Astrocyte (in vitro differentiated cells and primary cell): ENCODE results near the gene FGF10. TPM values are rescaled to one million over a fixed set of nuclear protein-coding genes. Genes with fewer than 3 reads are reported as not detected.

Experiments used
- DNase-seq: peaks from one replicate; pipeline ENCODE4 v3.0.0-alpha.2; 2010; ENCODE audit warnings: low read depth
- FAIRE-seq: peaks from 2 replicates; lab custom pipeline; 2011; peaks lifted over from hg19 to GRCh38; lab: Jason Lieb, UNC
- H2AFZ ChIP-seq: 2 replicates; pipeline ENCODE4 v1.6.0; 2012; ENCODE audit warnings: low read depth, low read length, inconsistent platforms
- H3K27ac ChIP-seq: 2 replicates; pipeline ENCODE4 v1.5.1; 2011; ENCODE audit warnings: low read depth, low read length, inconsistent platforms
- H3K27me3 ChIP-seq: 2 replicates; pipeline ENCODE4 v1.6.0; 2011; ENCODE audit warnings: low read length, inconsistent platforms; ENCODE audit not compliant: insufficient read depth
- H3K36me3 ChIP-seq: 2 replicates; pipeline ENCODE4 v1.5.1; 2011; ENCODE audit warnings: low read length, inconsistent platforms; ENCODE audit not compliant: insufficient read depth
- H3K4me1 ChIP-seq: 2 replicates; pipeline ENCODE4 v1.5.1; 2011; ENCODE audit warnings: low read length, inconsistent platforms; ENCODE audit not compliant: insufficient read depth
- H3K4me2 ChIP-seq: 2 replicates; pipeline ENCODE4 v1.6.0; 2012; ENCODE audit warnings: low read length, inconsistent platforms
- H3K4me3 ChIP-seq: 2 replicates; pipeline ENCODE4 v1.5.1; 2011; ENCODE audit warnings: low read depth, mild to moderate bottlenecking, low read length, inconsistent platforms; ENCODE audit not compliant: insufficient read depth
- H3K79me2 ChIP-seq: 2 replicates; pipeline ENCODE4 v1.6.0; 2012; ENCODE audit warnings: mild to moderate bottlenecking, low read length, inconsistent platforms; ENCODE audit not compliant: insufficient read depth
- H3K9ac ChIP-seq: 2 replicates; pipeline ENCODE4 v1.6.0; 2012; ENCODE audit warnings: mild to moderate bottlenecking, low read length, inconsistent platforms
- H3K9me3 ChIP-seq: 2 replicates; pipeline ENCODE4 v1.5.1; 2012; ENCODE audit warnings: low read depth, mild to moderate bottlenecking, low read length, inconsistent platforms; ENCODE audit not compliant: insufficient read depth
- H4K20me1 ChIP-seq: 2 replicates; pipeline ENCODE4 v1.6.0; 2012; ENCODE audit warnings: low read length, inconsistent platforms; ENCODE audit not compliant: insufficient read depth
- H3K27ac Mint-ChIP-seq: one replicate; pipeline ENCODE4 v1.8.0; 2021; ENCODE audit warnings: mild to moderate bottlenecking, mixed read lengths; ENCODE audit not compliant: unreplicated experiment
- H3K27me3 Mint-ChIP-seq: one replicate; pipeline ENCODE4 v1.8.0; 2021; ENCODE audit warnings: low read depth, mixed read lengths; ENCODE audit not compliant: unreplicated experiment
- H3K36me3 Mint-ChIP-seq: one replicate; pipeline ENCODE4 v1.8.0; 2021; ENCODE audit warnings: low read depth, mixed read lengths; ENCODE audit not compliant: unreplicated experiment
- H3K4me1 Mint-ChIP-seq: one replicate; pipeline ENCODE4 v1.8.0; 2021; ENCODE audit warnings: low read depth, mixed read lengths; ENCODE audit not compliant: unreplicated experiment
- H3K4me3 Mint-ChIP-seq: one replicate; pipeline ENCODE4 v1.8.0; 2021; ENCODE audit warnings: mild to moderate bottlenecking, moderate library complexity, mixed read lengths; ENCODE audit not compliant: unreplicated experiment
- H3K9me3 Mint-ChIP-seq: one replicate; pipeline ENCODE4 v1.8.0; 2021; ENCODE audit warnings: mild to moderate bottlenecking, mixed read lengths; ENCODE audit not compliant: unreplicated experiment
- CTCF ChIP-seq: IDR thresholded peaks from 2 replicates; pipeline ENCODE4 v1.5.1; 2011; ENCODE audit warnings: low read depth, mild to moderate bottlenecking, inconsistent platforms, low read length, moderate library complexity; ENCODE audit not compliant: insufficient read depth
- EZH2 ChIP-seq: IDR thresholded peaks from 2 replicates; pipeline ENCODE4 v1.6.1; 2012; ENCODE audit warnings: mild to moderate bottlenecking, low read length, inconsistent platforms; ENCODE audit not compliant: insufficient read depth
- total RNA-seq: library from RNA; stranded (reverse); gene quantifications from 2 replicates; pipeline ENCODE4 v1.2.1, GENCODE V29; 2021

Gene FGF10
- total RNA-seq, 1 donor from 2014 or later, result not detected

GRCh38 chr5:44361342-44362001 is 27.7 kb downstream of the FGF10 start:
- Histone ChIP-seq H4K20me1 (no peaks in the 10 kb centered on the region), H3K27me3 (no peaks in the 10 kb centered on the region), H3K4me3 (no peak overlapping the region), H3K9me3 (peaks cover 2% of the 10 kb centered on the region), H3K4me2 (no peak overlapping the region), H3K9ac (no peak overlapping the region), H3K4me1 (no peaks in the 10 kb centered on the region), H3K36me3 (no peaks in the 10 kb centered on the region), H2AFZ (no peak overlapping the region), H3K79me2 (no peaks in the 10 kb centered on the region), H3K27ac (no peak overlapping the region)
- Mint-ChIP-seq H3K4me3 (no peak overlapping the region), H3K27ac (no peak overlapping the region), H3K4me1 (peaks cover 8% of the 10 kb centered on the region), H3K9me3 (no peaks in the 10 kb centered on the region), H3K36me3 (no peaks in the 10 kb centered on the region), H3K27me3 (peaks cover 2% of the 10 kb centered on the region)
- DNase-seq, result no peak
- TF ChIP-seq CTCF, result no peak
- no peak for TF ChIP-seq EZH2
- no peak for FAIRE-seq

- no peaks in the 10 kb centered on the region for H4K20me1 ChIP-seq
- Mint-ChIP-seq H3K27me3 (peaks cover 2% of the 10 kb centered on the region), H3K9me3 (no peaks in the 10 kb centered on the region), H3K4me3 (no peak overlapping the region), H3K4me1 (peaks cover 8% of the 10 kb centered on the region), H3K27ac (no peak overlapping the region), H3K36me3 (no peaks in the 10 kb centered on the region)
- no peak for TF ChIP-seq CTCF
- TF ChIP-seq EZH2, result no peak
- no peak overlapping the region for H3K9ac ChIP-seq
- no peak overlapping the region for H3K4me3 ChIP-seq
- no peaks in the 10 kb centered on the region for H3K4me1 ChIP-seq
- peaks cover 2% of the 10 kb centered on the region for H3K9me3 ChIP-seq
- H3K27me3 ChIP-seq, result no peaks in the 10 kb centered on the region
- no peaks in the 10 kb centered on the region for H3K79me2 ChIP-seq
- no peak overlapping the region for H2AFZ ChIP-seq
- H3K27ac ChIP-seq, result no peak overlapping the region
- no peaks in the 10 kb centered on the region for H3K36me3 ChIP-seq
- no peak for FAIRE-seq
- no peak for DNase-seq
- no peak overlapping the region for H3K4me2 ChIP-seq
These were observed 28.3 kb downstream of the FGF10 start for GRCh38 chr5:44360919-44361318.

- no peak overlapping the region for H3K9ac ChIP-seq
- Mint-ChIP-seq H3K36me3 (no peaks in the 10 kb centered on the region), H3K4me1 (no peaks in the 10 kb centered on the region), H3K27me3 (peaks cover 2% of the 10 kb centered on the region), H3K9me3 (no peaks in the 10 kb centered on the region), H3K4me3 (no peak overlapping the region), H3K27ac (no peak overlapping the region)
- H3K36me3 ChIP-seq, result no peaks in the 10 kb centered on the region
- no peaks in the 10 kb centered on the region for H3K79me2 ChIP-seq
- no peaks in the 10 kb centered on the region for H3K27me3 ChIP-seq
- H4K20me1 ChIP-seq, result no peaks in the 10 kb centered on the region
- H3K9me3 ChIP-seq, result peaks cover 2% of the 10 kb centered on the region
- TF ChIP-seq EZH2, result no peak
- no peak for TF ChIP-seq CTCF
- FAIRE-seq (no peak), DNase-seq (no peak)
- no peak overlapping the region for H3K27ac ChIP-seq
- no peak overlapping the region for H3K4me3 ChIP-seq
- H2AFZ ChIP-seq, result no peak overlapping the region
- no peaks in the 10 kb centered on the region for H3K4me1 ChIP-seq
- H3K4me2 ChIP-seq, result no peak overlapping the region
These were observed 30.8 kb downstream of the FGF10 start for GRCh38 chr5:44358421-44358820.
